ENCODE results near the gene DUSP19.

DUSP19 gene

GRCh38 chr2:183069174-183069573, 9.4 kb upstream of the DUSP19 start:
- no peak overlapping the region for H3K27ac ChIP-seq (ENCODE audit: low read depth, low read length)
- no peaks in the 10 kb centered on the region for H3K27me3 ChIP-seq (ENCODE audit: control insufficient read depth, low read length)
- no peak overlapping the region for H3K4me2 ChIP-seq (ENCODE audit: low read length)
- no peaks in the 10 kb centered on the region for H4K20me1 ChIP-seq (ENCODE audit: control insufficient read depth, insufficient read depth, low read depth, low read length)
- H3K9me3 ChIP-seq (ENCODE audit: control insufficient read depth, insufficient read depth, low read length), result peaks cover 15% of the 10 kb centered on the region
- H3K79me2 ChIP-seq (ENCODE audit: control insufficient read depth, low read length), result no peaks in the 10 kb centered on the region
- no peaks in the 10 kb centered on the region for H3F3A ChIP-seq (ENCODE audit: control insufficient read depth, insufficient read depth)
- no peaks in the 10 kb centered on the region for H3K9me2 ChIP-seq (replicated peaks; ENCODE audit: control insufficient read depth, low read length)
- no peaks in the 10 kb centered on the region for H3K4me1 ChIP-seq (ENCODE audit: control insufficient read depth, low read length)
- no peak overlapping the region for H3K4me3 ChIP-seq (ENCODE audit: low read length)
- no peaks in the 10 kb centered on the region for H3K36me3 ChIP-seq (ENCODE audit: control insufficient read depth, low read length)
- TF ChIP-seq EZH2phosphoT487 (IDR thresholded peaks at IDR 0.05; ENCODE audit: borderline replicate concordance, low read length), result no peak
- TF ChIP-seq CTCF (IDR thresholded peaks at IDR 0.05; ENCODE audit: low read depth, low read length, poor library complexity, severe bottlenecking), result no peak

GRCh38 chr2:183070942-183071844, 7.4 kb upstream of the DUSP19 start:
- peaks cover 15% of the 10 kb centered on the region for H3K9me3 ChIP-seq (ENCODE audit: control insufficient read depth, insufficient read depth, low read length)
- no peaks in the 10 kb centered on the region for H3K4me1 ChIP-seq (ENCODE audit: control insufficient read depth, low read length)
- no peaks in the 10 kb centered on the region for H3K79me2 ChIP-seq (ENCODE audit: control insufficient read depth, low read length)
- no peaks in the 10 kb centered on the region for H3F3A ChIP-seq (ENCODE audit: control insufficient read depth, insufficient read depth)
- no peaks in the 10 kb centered on the region for H3K36me3 ChIP-seq (ENCODE audit: control insufficient read depth, low read length)
- H4K20me1 ChIP-seq (ENCODE audit: control insufficient read depth, insufficient read depth, low read depth, low read length), result no peaks in the 10 kb centered on the region
- no peak overlapping the region for H3K27ac ChIP-seq (ENCODE audit: low read depth, low read length)
- no peaks in the 10 kb centered on the region for H3K27me3 ChIP-seq (ENCODE audit: control insufficient read depth, low read length)
- no peak overlapping the region for H3K4me3 ChIP-seq (ENCODE audit: low read length)
- TF ChIP-seq CTCF (IDR thresholded peaks at IDR 0.05; ENCODE audit: low read depth, low read length, poor library complexity, severe bottlenecking), result peak; percentile 51
- TF ChIP-seq EZH2phosphoT487 (IDR thresholded peaks at IDR 0.05; ENCODE audit: borderline replicate concordance, low read length), result no peak
- no peaks in the 10 kb centered on the region for H3K9me2 ChIP-seq (replicated peaks; ENCODE audit: control insufficient read depth, low read length)
- H3K4me2 ChIP-seq (ENCODE audit: low read length), result no peak overlapping the region

GRCh38 chr2:183072177-183072576, 6.4 kb upstream of the DUSP19 start:
- Histone ChIP-seq H3K36me3 (ENCODE audit: control insufficient read depth, low read length) (no peaks in the 10 kb centered on the region), H3K4me3 (ENCODE audit: low read length) (no peak overlapping the region), H3F3A (ENCODE audit: control insufficient read depth, insufficient read depth) (no peaks in the 10 kb centered on the region), H3K9me2 (replicated peaks; ENCODE audit: control insufficient read depth, low read length) (no peaks in the 10 kb centered on the region), H3K4me2 (ENCODE audit: low read length) (no peak overlapping the region), H4K20me1 (ENCODE audit: control insufficient read depth, insufficient read depth, low read depth, low read length) (no peaks in the 10 kb centered on the region), H3K27ac (ENCODE audit: low read depth, low read length) (no peak overlapping the region), H3K9me3 (ENCODE audit: control insufficient read depth, insufficient read depth, low read length) (peaks cover 15% of the 10 kb centered on the region), H3K27me3 (ENCODE audit: control insufficient read depth, low read length) (no peaks in the 10 kb centered on the region), H3K4me1 (ENCODE audit: control insufficient read depth, low read length) (no peaks in the 10 kb centered on the region), H3K79me2 (ENCODE audit: control insufficient read depth, low read length) (no peaks in the 10 kb centered on the region)
- TF ChIP-seq EZH2phosphoT487 (IDR thresholded peaks at IDR 0.05; ENCODE audit: borderline replicate concordance, low read length) (no peak), CTCF (IDR thresholded peaks at IDR 0.05; ENCODE audit: low read depth, low read length, poor library complexity, severe bottlenecking) (no peak)

Measured in DOHH2 (cell line).